ENCODE data around the gene RSPO1. TPM values are rescaled to one million over a fixed set of nuclear protein-coding genes. Genes with fewer than 3 reads are reported as not detected.

Gene RSPO1
- total and polyA plus RNA-seq, 2 of the 4 experiments (the other 2 are of a cell fraction) = not detected

GRCh38 chr1:37666241-37666867 lies 31.7 kb upstream of the RSPO1 start:
- no peak overlapping the region for H3K14ac ChIP-seq (replicated peaks; ENCODE audit: low read depth, low read length)
- no peak overlapping the region for H2BK20ac ChIP-seq (ENCODE audit: low read depth, low read length)
- H3K4me2 ChIP-seq (ENCODE audit: low read depth, low read length) = no peak overlapping the region
- H2AK5ac ChIP-seq (ENCODE audit: low read depth, low read length) = no peak overlapping the region
- H3K9ac ChIP-seq (ENCODE audit: low read depth, low read length) = no peak overlapping the region
- TF ChIP-seq RAD21 (IDR thresholded peaks at IDR 0.05; ENCODE audit: low read length) (no peak), CHD1 (IDR thresholded peaks at IDR 0.05; ENCODE audit: low read depth, low read length) (no peak)
- no peak overlapping the region for H2BK5ac ChIP-seq (ENCODE audit: low read depth, low read length, poor library complexity, severe bottlenecking)
- H3K56ac ChIP-seq (ENCODE audit: extremely low read depth, insufficient read depth, low read length) = no peak overlapping the region
- no peak overlapping the region for H4K91ac ChIP-seq (ENCODE audit: insufficient read depth, low read depth, low read length)
- H3K27ac ChIP-seq (ENCODE audit: insufficient read depth, low read length) = no peak overlapping the region
- BruUV-seq (replicated peaks) = no TSS peak
- H2BK15ac ChIP-seq (ENCODE audit: low read depth, low read length) = no peak overlapping the region
- no peak overlapping the region for H4K8ac ChIP-seq (ENCODE audit: low read depth in 2 of 2, low read length in 2 of 2)
- H2AFZ ChIP-seq (replicated peaks; ENCODE audit: low read length, poor library complexity) = no peak overlapping the region
- DNase-seq (no peak), ATAC-seq (ENCODE audit: low read depth) (no peak)
- H3K9me1 ChIP-seq (ENCODE audit: insufficient read depth, low read length) = no peaks in the 10 kb centered on the region
- no peaks in the 10 kb centered on the region for H3K79me1 ChIP-seq (ENCODE audit: low read depth in 1 of 2, low read length in 2 of 2)
- H3K27me3 ChIP-seq (ENCODE audit: control insufficient read depth, insufficient read depth, low read length) = peaks cover 53% of the 10 kb centered on the region
- H3K4me1 ChIP-seq (ENCODE audit: control insufficient read depth, insufficient read depth, low read length) = no peaks in the 10 kb centered on the region
- intact Hi-C loops (cut with micrococcal nuclease) (no loop called here), dilution Hi-C loops (cut with HindIII; ENCODE audit: low sequenced_read_pairs, unreplicated experiment) (no loop called here), in situ Hi-C loops (cut with MboI; ENCODE audit: low sequenced_read_pairs) (no loop called here)
- H2BK120ac ChIP-seq (ENCODE audit: low read depth, low read length) = no peak overlapping the region
- CTCF ChIA-PET = interaction anchor here (0.9 kb wide), 1 partner anchor 63 kb away, joined by 3 read pairs; no protein-coding TSS in a partner anchor
- no peak overlapping the region for H2AK9ac ChIP-seq (replicated peaks; ENCODE audit: low read depth, low read length, poor library complexity)
- H3K9me3 ChIP-seq (ENCODE audit: control insufficient read depth, insufficient read depth, low read length) = no peaks in the 10 kb centered on the region
- 100% methylated on average over 1 of the region's 11 CpGs; no CpG with 5 or more reads in 1 of the 2 experiments for WGBS, 2 experiments (ENCODE audit: extremely low coverage in 2 of 2, insufficient read length in 1 of 2)
- H3K4me3 ChIP-seq (ENCODE audit: insufficient read depth, low read depth, low read length) = no peak overlapping the region
- H3K4ac ChIP-seq (ENCODE audit: low read depth, low read length) = no peak overlapping the region
- H4K20me1 ChIP-seq (ENCODE audit: insufficient read depth, low read length) = no peaks in the 10 kb centered on the region
- POLR2A ChIA-PET (ENCODE audit: unreplicated experiment) = no interaction called here
- no peak overlapping the region for H4K5ac ChIP-seq (ENCODE audit: low read depth, low read length)
- H3K36me3 ChIP-seq (ENCODE audit: control insufficient read depth, insufficient read depth, low read length) = no peaks in the 10 kb centered on the region
- no peak overlapping the region for H3K18ac ChIP-seq (ENCODE audit: low read depth, low read length)
- no peak overlapping the region for H3K23ac ChIP-seq (ENCODE audit: low read depth, low read length)

Data from IMR-90 (cell line).